GM23338 (cell line): ENCODE data around the gene GPR32. TPM values are rescaled to one million over a fixed set of nuclear protein-coding genes. Genes with fewer than 3 reads are reported as not detected.

Experiments used
- ATAC-seq: fragments of 200-7000 bp; cut with Tn5 transposase; 3 replicates; pipeline ENCODE4 v1.9.1; 2020
- DNase-seq: peaks from one replicate; pipeline ENCODE4 v3.0.0-alpha.2; 2015; ENCODE audit warnings: low spot score
- H2AFZ ChIP-seq: fragments of 200-600 bp; sonication (generic); 2 replicates; pipeline ENCODE4 v1.8.0; 2016; ENCODE audit warnings: antibody characterized with exemption, mild to moderate bottlenecking, moderate library complexity
- H3F3A ChIP-seq: fragments of 200-600 bp; sonication (generic); replicated peaks from 2 replicates; pipeline ENCODE4 v1.8.0; 2017; ENCODE audit warnings: antibody characterized with exemption, mixed run types, low read depth
- H3K27ac ChIP-seq: fragments of 200-600 bp; sonication (generic); 2 replicates; pipeline ENCODE4 v1.6.1; 2016; ENCODE audit warnings: low read depth
- H3K27me3 ChIP-seq: fragments of 200-600 bp; sonication (generic); 2 replicates; pipeline ENCODE4 v1.8.0; 2016; ENCODE audit warnings: mild to moderate bottlenecking, mixed run types, moderate library complexity; ENCODE audit not compliant: insufficient read depth
- H3K36me3 ChIP-seq: fragments of 200-600 bp; sonication (generic); 2 replicates; pipeline ENCODE4 v1.8.0; 2016; ENCODE audit warnings: mild to moderate bottlenecking; ENCODE audit not compliant: insufficient read depth
- H3K4me1 ChIP-seq: fragments of 200-600 bp; sonication (generic); 2 replicates; pipeline ENCODE4 v1.8.0; 2016; ENCODE audit warnings: mild to moderate bottlenecking, moderate library complexity; ENCODE audit not compliant: insufficient read depth
- H3K4me2 ChIP-seq: fragments of 200-600 bp; sonication (generic); 2 replicates; pipeline ENCODE4 v1.7.1; 2017; ENCODE audit warnings: mixed run types
- H3K4me3 ChIP-seq: fragments of 200-600 bp; sonication (generic); 2 replicates; pipeline ENCODE4 v1.6.1; 2016; ENCODE audit warnings: mixed run types
- H3K79me2 ChIP-seq: fragments of 200-600 bp; sonication (generic); replicated peaks from 2 replicates; pipeline ENCODE4 v1.8.0; 2017; ENCODE audit warnings: mild to moderate bottlenecking; ENCODE audit not compliant: insufficient read depth
- H3K9me2 ChIP-seq: fragments of 200-600 bp; sonication (generic); 2 replicates; pipeline ENCODE4 v1.8.0; 2017; ENCODE audit not compliant: insufficient read depth
- H4K20me1 ChIP-seq: fragments of 200-600 bp; sonication (generic); replicated peaks from 2 replicates; pipeline ENCODE4 v1.8.0; 2017; ENCODE audit warnings: mild to moderate bottlenecking; ENCODE audit not compliant: insufficient read depth
- H3K27ac Mint-ChIP-seq: 2 replicates; pipeline ENCODE4 v1.8.0; 2020; ENCODE audit warnings: inconsistent platforms, mild to moderate bottlenecking, moderate library complexity, mixed read lengths
- H3K27me3 Mint-ChIP-seq: 3 replicates; pipeline ENCODE4 v1.8.0; 2022; ENCODE audit warnings: low read depth, mild to moderate bottlenecking, moderate library complexity, mixed read lengths, inconsistent platforms; ENCODE audit not compliant: insufficient read depth, poor library complexity
- H3K36me3 Mint-ChIP-seq: 3 replicates; pipeline ENCODE4 v1.8.0; 2021; ENCODE audit warnings: low read depth, mild to moderate bottlenecking, inconsistent platforms, moderate library complexity, mixed read lengths
- H3K4me1 Mint-ChIP-seq: 3 replicates; pipeline ENCODE4 v1.8.0; 2020; ENCODE audit warnings: mild to moderate bottlenecking, inconsistent platforms, mixed read lengths
- H3K4me3 Mint-ChIP-seq: 3 replicates; pipeline ENCODE4 v1.8.0; 2021; ENCODE audit warnings: moderate library complexity, mild to moderate bottlenecking, inconsistent platforms, mixed read lengths
- H3K9me3 Mint-ChIP-seq: 3 replicates; pipeline ENCODE4 v1.8.0; 2020; ENCODE audit warnings: moderate library complexity, mild to moderate bottlenecking, inconsistent platforms, mixed read lengths
- CREB1 ChIP-seq: fragments of 250-450 bp; sonication (Bioruptor Pico); IDR thresholded peaks from 2 replicates; pipeline ENCODE4 v1.5.0; 2020; ENCODE audit warnings: low read depth, mild to moderate bottlenecking, moderate library complexity
- EZH2phosphoT487 ChIP-seq: fragments of 200-600 bp; sonication (generic); IDR thresholded peaks from one replicate; pipeline ENCODE4 v1.8.1; 2018; ENCODE audit warnings: antibody characterized with exemption; ENCODE audit not compliant: unreplicated experiment
- POLR2AphosphoS5 ChIP-seq: IDR thresholded peaks from 2 replicates; pipeline ENCODE4 v1.6.1; 2016; ENCODE audit warnings: antibody characterized with exemption, low read depth
- ZNF114 ChIP-seq: fragments of 250-450 bp; sonication (Bioruptor Pico); IDR thresholded peaks from 2 replicates; pipeline ENCODE4 v1.5.0; 2020; ENCODE audit warnings: mild to moderate bottlenecking, moderate library complexity
- ZNF331 ChIP-seq: fragments of 250-450 bp; sonication (Bioruptor Pico); IDR thresholded peaks from 2 replicates; pipeline ENCODE4 v1.5.0; 2020; ENCODE audit warnings: low read depth, mild to moderate bottlenecking, moderate library complexity
- polyA plus RNA-seq: library from polyadenylated mRNA; unstranded; fragments of >200 nt; fragmentation: Nextera tagmentation; extraction: Ambion mirVana; gene quantifications from 2 replicates; pipeline ENCODE4 v1.2.1, GENCODE V29; 2016
- total RNA-seq: library from RNA; depleted of rRNA; stranded (reverse); fragments of >200 nt; shearing (Covaris generic); gene quantifications from 2 replicates; pipeline ENCODE4 v1.2.3, GENCODE V29; 2014
- TF ChIP-seq, protein P1 (sequence below): IDR thresholded peaks from 2 replicates; pipeline ENCODE4 v1.6.1; 2016; ENCODE audit warnings: antibody characterized with exemption
- TF ChIP-seq, protein P2 (sequence below): fragments of 250-450 bp; sonication (Bioruptor Pico); IDR thresholded peaks from 2 replicates; pipeline ENCODE4 v1.5.0; 2020; ENCODE audit warnings: mild to moderate bottlenecking, moderate library complexity

The GPR32 gene
- total and polyA plus RNA-seq, 2 experiments from 2014 or later: not detected

DNA sequence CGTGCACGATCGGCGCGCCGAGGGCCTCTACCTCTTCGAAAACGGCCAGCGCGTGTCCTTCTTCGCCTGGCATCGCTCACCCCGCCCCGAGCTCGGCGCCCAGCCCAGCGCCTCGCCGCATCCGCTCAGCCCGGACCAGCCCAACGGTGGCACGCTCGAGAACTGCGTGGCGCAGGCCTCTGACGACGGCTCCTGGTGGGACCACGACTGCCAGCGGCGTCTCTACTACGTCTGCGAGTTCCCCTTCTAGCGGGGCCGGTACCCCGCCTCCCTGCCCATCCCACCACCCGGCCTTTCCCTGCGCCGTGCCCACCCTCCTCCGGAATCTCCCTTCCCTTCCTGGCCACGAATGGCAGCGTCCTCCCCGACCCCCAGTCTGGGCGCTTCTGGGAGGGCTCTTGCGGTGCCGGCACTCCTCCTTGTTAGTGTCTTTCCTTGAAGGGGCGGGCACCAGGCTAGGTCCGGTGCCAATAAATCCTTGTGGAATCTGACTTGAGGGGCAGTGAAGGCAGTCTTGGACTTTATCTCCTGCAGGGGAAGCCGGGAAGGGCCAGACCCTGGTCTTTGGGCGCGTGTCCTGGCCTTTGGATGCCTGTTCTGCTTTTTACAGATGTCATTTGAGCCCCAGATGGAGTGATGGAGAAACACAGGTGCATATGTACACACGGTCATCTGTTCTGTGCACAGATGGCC is 44.9 kb upstream of the GPR32 start:
- peaks cover 43% of the 10 kb centered on the region for H3K27me3 ChIP-seq
- peaks cover 23% of the 10 kb centered on the region for H3K36me3 Mint-ChIP-seq
- peaks cover 10% of the 10 kb centered on the region for H3K79me2 ChIP-seq
- no peak overlapping the region for H3K27ac Mint-ChIP-seq
- peaks cover 46% of the 10 kb centered on the region for H3K4me1 ChIP-seq
- H3K27ac ChIP-seq: no peak overlapping the region
- no peak for DNase-seq
- H3K4me2 ChIP-seq: peak overlapping the region; percentile 99
- peaks cover 95% of the 10 kb centered on the region for H3K9me3 Mint-ChIP-seq
- peak; percentile 10; the same call in 1 of the 3 replicates for ATAC-seq
- H3K4me1 Mint-ChIP-seq: no peaks in the 10 kb centered on the region
- H4K20me1 ChIP-seq: no peaks in the 10 kb centered on the region; the same call in 1 of the 2 replicates
- H3K27me3 Mint-ChIP-seq: peaks cover 18% of the 10 kb centered on the region
- H3K4me3 ChIP-seq: peak overlapping the region; percentile 88
- no peak overlapping the region for H2AFZ ChIP-seq
- 0 out of 2 replicates have a peak, but pooled peaks cover 7% of the 10 kb centered on the region for H3F3A ChIP-seq
- no peak for TF ChIP-seq EZH2phosphoT487
- TF ChIP-seq, protein P1, sequence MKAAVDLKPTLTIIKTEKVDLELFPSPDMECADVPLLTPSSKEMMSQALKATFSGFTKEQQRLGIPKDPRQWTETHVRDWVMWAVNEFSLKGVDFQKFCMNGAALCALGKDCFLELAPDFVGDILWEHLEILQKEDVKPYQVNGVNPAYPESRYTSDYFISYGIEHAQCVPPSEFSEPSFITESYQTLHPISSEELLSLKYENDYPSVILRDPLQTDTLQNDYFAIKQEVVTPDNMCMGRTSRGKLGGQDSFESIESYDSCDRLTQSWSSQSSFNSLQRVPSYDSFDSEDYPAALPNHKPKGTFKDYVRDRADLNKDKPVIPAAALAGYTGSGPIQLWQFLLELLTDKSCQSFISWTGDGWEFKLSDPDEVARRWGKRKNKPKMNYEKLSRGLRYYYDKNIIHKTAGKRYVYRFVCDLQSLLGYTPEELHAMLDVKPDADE: no peak
- TF ChIP-seq CREB1 (CRISPR knock-in tag): no peak
- no peaks in the 10 kb centered on the region for H3K36me3 ChIP-seq
- H3K9me2 ChIP-seq: no peaks in the 10 kb centered on the region
- no peak overlapping the region; the same call in 2 of the 3 replicates for H3K4me3 Mint-ChIP-seq

DNA sequence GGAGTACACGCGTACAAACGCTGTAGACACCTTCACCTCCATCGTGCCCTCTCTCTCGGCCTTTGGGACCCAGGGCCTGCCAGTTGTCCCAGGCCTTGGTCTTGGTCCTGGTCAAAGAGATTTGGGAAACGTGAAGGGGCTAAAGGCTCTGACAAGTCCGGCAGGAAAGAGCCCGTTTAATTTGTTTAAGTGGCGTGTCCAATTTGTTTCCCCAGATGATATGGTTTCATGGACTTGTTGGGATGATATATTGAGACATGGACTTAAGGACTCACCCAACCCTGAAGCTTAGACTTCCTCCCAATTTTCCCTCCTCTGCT is 44.4 kb upstream of the GPR32 start:
- H3K36me3 Mint-ChIP-seq: peaks cover 18% of the 10 kb centered on the region
- no peaks in the 10 kb centered on the region; the same call in 1 of the 2 replicates for H4K20me1 ChIP-seq
- peaks cover 16% of the 10 kb centered on the region for H3K27me3 Mint-ChIP-seq
- TF ChIP-seq CREB1 (CRISPR knock-in tag) (no peak), ZNF114 (CRISPR knock-in tag) (no peak), POLR2AphosphoS5 (no peak), ZNF331 (no peak)
- TF ChIP-seq, protein P2, sequence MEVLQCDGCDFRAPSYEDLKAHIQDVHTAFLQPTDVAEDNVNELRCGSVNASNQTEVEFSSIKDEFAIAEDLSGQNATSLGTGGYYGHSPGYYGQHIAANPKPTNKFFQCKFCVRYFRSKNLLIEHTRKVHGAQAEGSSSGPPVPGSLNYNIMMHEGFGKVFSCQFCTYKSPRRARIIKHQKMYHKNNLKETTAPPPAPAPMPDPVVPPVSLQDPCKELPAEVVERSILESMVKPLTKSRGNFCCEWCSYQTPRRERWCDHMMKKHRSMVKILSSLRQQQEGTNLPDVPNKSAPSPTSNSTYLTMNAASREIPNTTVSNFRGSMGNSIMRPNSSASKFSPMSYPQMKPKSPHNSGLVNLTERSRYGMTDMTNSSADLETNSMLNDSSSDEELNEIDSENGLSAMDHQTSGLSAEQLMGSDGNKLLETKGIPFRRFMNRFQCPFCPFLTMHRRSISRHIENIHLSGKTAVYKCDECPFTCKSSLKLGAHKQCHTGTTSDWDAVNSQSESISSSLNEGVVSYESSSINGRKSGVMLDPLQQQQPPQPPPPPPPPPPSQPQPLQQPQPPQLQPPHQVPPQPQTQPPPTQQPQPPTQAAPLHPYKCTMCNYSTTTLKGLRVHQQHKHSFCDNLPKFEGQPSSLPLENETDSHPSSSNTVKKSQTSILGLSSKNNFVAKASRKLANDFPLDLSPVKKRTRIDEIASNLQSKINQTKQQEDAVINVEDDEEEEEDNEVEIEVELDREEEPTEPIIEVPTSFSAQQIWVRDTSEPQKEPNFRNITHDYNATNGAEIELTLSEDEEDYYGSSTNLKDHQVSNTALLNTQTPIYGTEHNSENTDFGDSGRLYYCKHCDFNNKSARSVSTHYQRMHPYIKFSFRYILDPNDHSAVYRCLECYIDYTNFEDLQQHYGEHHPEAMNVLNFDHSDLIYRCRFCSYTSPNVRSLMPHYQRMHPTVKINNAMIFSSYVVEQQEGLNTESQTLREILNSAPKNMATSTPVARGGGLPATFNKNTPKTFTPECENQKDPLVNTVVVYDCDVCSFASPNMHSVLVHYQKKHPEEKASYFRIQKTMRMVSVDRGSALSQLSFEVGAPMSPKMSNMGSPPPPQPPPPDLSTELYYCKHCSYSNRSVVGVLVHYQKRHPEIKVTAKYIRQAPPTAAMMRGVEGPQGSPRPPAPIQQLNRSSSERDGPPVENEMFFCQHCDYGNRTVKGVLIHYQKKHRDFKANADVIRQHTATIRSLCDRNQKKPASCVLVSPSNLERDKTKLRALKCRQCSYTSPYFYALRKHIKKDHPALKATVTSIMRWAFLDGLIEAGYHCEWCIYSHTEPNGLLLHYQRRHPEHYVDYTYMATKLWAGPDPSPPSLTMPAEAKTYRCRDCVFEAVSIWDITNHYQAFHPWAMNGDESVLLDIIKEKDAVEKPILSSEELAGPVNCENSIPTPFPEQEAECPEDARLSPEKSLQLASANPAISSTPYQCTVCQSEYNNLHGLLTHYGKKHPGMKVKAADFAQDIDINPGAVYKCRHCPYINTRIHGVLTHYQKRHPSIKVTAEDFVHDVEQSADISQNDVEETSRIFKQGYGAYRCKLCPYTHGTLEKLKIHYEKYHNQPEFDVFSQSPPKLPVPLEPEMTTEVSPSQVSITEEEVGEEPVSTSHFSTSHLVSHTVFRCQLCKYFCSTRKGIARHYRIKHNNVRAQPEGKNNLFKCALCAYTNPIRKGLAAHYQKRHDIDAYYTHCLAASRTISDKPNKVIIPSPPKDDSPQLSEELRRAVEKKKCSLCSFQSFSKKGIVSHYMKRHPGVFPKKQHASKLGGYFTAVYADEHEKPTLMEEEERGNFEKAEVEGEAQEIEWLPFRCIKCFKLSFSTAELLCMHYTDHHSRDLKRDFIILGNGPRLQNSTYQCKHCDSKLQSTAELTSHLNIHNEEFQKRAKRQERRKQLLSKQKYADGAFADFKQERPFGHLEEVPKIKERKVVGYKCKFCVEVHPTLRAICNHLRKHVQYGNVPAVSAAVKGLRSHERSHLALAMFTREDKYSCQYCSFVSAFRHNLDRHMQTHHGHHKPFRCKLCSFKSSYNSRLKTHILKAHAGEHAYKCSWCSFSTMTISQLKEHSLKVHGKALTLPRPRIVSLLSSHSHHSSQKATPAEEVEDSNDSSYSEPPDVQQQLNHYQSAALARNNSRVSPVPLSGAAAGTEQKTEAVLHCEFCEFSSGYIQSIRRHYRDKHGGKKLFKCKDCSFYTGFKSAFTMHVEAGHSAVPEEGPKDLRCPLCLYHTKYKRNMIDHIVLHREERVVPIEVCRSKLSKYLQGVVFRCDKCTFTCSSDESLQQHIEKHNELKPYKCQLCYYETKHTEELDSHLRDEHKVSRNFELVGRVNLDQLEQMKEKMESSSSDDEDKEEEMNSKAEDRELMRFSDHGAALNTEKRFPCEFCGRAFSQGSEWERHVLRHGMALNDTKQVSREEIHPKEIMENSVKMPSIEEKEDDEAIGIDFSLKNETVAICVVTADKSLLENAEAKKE (CRISPR knock-in tag): no peak
- H3K4me3 Mint-ChIP-seq: no peak overlapping the region
- no peak overlapping the region for H3K27ac Mint-ChIP-seq
- H3K27me3 ChIP-seq: peaks cover 38% of the 10 kb centered on the region
- H3K9me3 Mint-ChIP-seq: peaks cover 95% of the 10 kb centered on the region
- H3F3A ChIP-seq: 0 out of 2 replicates have a peak, but pooled peaks cover 2% of the 10 kb centered on the region
- peak overlapping the region; percentile 88 for H3K4me3 ChIP-seq
- H3K79me2 ChIP-seq: peaks cover 10% of the 10 kb centered on the region
- H3K9me2 ChIP-seq: no peaks in the 10 kb centered on the region
- DNase-seq: no peak
- H3K4me1 Mint-ChIP-seq: no peaks in the 10 kb centered on the region
- H3K4me2 ChIP-seq: peak overlapping the region; percentile 99
- H3K36me3 ChIP-seq: no peaks in the 10 kb centered on the region
- H3K4me1 ChIP-seq: peaks cover 40% of the 10 kb centered on the region
- H3K27ac ChIP-seq: no peak overlapping the region
- H2AFZ ChIP-seq: no peak overlapping the region
- ATAC-seq: no peak
